Effector memory CD8-positive, alpha-beta T cell (primary cell): Measurements from ENCODE around the gene CABCOCO1.

Experiments
- ATAC-seq: fragments of 150-1000 bp; cut with Tn5 transposase; replicated peaks from 2 replicates; pipeline ENCODE4 v1.10.0; 2021; ENCODE audit warnings: mild to moderate bottlenecking, moderate library complexity
- DNase-seq, 3 experiments: peaks; one replicate each; pipeline ENCODE4 v3.0.0; 2021
- H3K27ac Mint-ChIP-seq, 2 donors: one replicate each; pipeline ENCODE4 v1.8.0; 2022; ENCODE audit warnings: mild to moderate bottlenecking in 2 of 2, mixed read lengths in 2 of 2, moderate library complexity in 2 of 2
- H3K27me3 Mint-ChIP-seq, 2 donors: one replicate each; pipeline ENCODE4 v1.8.0; 2022; ENCODE audit warnings: mixed read lengths in 2 of 2
- H3K36me3 Mint-ChIP-seq: one replicate; pipeline ENCODE4 v1.8.0; 2022; ENCODE audit warnings: mild to moderate bottlenecking, moderate library complexity, mixed read lengths; ENCODE audit not compliant: insufficient read depth
- H3K4me1 Mint-ChIP-seq, 2 donors: one replicate each; pipeline ENCODE4 v1.8.0; 2022; ENCODE audit warnings: low read depth in 2 of 2, mixed read lengths in 2 of 2
- H3K4me3 Mint-ChIP-seq, 2 donors: one replicate each; pipeline ENCODE4 v1.8.0; 2022; ENCODE audit warnings: mild to moderate bottlenecking in 2 of 2, mixed read lengths in 2 of 2, moderate library complexity in 2 of 2
- H3K9me3 Mint-ChIP-seq, 2 donors: one replicate each; pipeline ENCODE4 v1.8.0; 2022; ENCODE audit warnings: mixed read lengths in 2 of 2

CABCOCO1 gene

DNA sequence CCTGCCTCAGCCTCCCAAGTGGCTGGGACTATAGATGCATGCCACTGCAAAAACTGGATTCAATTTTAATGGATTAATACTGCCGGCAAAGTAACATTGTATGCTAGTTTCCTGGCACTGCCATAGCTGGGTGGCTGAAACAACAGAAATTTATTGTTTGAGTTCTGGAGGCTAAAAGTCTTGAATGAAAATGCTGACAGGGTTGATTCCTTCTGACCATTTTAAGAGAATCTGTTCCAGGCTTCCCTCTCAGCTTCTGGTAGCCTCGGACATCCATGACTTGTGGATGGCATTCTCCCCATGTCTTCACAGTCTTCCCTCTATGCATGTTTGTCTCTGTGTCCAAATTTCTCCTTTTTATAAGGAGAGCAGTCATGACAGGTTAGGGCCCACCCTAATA is 151.4 kb downstream of the CABCOCO1 start:
- ATAC-seq = no peak
- H3K4me3 Mint-ChIP-seq = no peak overlapping the region
- H3K4me1 Mint-ChIP-seq = no peaks in the 10 kb centered on the region
- no peaks in the 10 kb centered on the region for H3K36me3 Mint-ChIP-seq
- peaks cover 0 to 11% of the 10 kb centered on the region in 2 donors for H3K27me3 Mint-ChIP-seq
- no peak overlapping the region for H3K27ac Mint-ChIP-seq
- H3K9me3 Mint-ChIP-seq = no peaks in the 10 kb centered on the region
- no peak for DNase-seq

DNA sequence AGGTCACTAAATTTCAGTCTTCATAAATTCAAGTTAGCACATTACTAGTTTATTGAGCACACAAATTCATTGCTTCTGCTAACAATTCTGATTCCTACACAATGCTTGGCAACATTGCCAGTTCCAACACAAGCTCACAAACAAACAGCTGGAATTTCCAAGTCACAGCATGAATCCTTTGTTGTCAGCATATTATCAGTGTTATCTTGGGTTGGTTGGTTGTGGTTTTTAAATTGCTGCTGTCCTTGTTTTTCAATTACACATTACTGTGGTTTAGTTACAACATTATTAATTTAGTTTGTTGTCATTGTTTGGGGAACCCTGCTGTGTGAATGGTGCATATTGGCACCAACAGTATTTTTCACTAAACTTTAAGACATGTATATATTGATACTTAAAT is 152.8 kb downstream of the CABCOCO1 start:
- H3K9me3 Mint-ChIP-seq = no peaks in the 10 kb centered on the region
- no peak overlapping the region for H3K4me3 Mint-ChIP-seq
- DNase-seq (no peak), ATAC-seq (no peak)
- H3K4me1 Mint-ChIP-seq = no peaks in the 10 kb centered on the region
- no peaks in the 10 kb centered on the region for H3K27me3 Mint-ChIP-seq
- no peaks in the 10 kb centered on the region for H3K36me3 Mint-ChIP-seq
- no peak overlapping the region for H3K27ac Mint-ChIP-seq
